LNCaP clone FGC (cell line): ENCODE measurements around the gene NPAS3.

Experiments used
- DNase-seq: peaks from one replicate; pipeline ENCODE4 v3.0.0-alpha.2; 2011; ENCODE audit warnings: low read depth
- H3K4me3 ChIP-seq: 2 replicates; pipeline ENCODE4 v1.5.1; 2011; ENCODE audit warnings: mild to moderate bottlenecking, low read depth, low read length, control low read depth
- TF ChIP-seq, protein P1 (sequence below): IDR thresholded peaks from 2 replicates; pipeline ENCODE4 v1.5.1; 2012; ENCODE audit warnings: mild to moderate bottlenecking; ENCODE audit not compliant: control insufficient read depth, insufficient read depth; ENCODE audit errors: extremely low read depth

NPAS3 gene

DNA sequence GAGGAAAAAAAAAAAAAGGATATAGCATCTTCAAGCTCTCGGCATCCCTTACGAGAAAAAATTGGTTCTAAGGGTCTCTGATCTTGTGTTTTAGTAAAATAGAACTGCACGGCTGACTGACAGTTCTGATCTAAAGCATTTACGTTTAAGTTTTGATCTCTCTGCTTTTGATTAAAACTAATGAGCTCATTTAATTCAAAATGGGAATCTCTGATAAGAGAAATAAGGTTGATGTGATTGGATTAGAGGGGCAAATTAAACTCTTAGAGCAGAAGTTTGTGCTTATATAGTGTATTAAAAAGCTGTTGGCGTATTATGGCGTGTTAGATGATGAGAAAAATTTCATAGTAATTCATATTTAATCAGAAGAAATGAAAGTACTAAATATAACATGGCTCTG, 794.6 kb downstream of the NPAS3 start:
- TF ChIP-seq, protein P1, sequence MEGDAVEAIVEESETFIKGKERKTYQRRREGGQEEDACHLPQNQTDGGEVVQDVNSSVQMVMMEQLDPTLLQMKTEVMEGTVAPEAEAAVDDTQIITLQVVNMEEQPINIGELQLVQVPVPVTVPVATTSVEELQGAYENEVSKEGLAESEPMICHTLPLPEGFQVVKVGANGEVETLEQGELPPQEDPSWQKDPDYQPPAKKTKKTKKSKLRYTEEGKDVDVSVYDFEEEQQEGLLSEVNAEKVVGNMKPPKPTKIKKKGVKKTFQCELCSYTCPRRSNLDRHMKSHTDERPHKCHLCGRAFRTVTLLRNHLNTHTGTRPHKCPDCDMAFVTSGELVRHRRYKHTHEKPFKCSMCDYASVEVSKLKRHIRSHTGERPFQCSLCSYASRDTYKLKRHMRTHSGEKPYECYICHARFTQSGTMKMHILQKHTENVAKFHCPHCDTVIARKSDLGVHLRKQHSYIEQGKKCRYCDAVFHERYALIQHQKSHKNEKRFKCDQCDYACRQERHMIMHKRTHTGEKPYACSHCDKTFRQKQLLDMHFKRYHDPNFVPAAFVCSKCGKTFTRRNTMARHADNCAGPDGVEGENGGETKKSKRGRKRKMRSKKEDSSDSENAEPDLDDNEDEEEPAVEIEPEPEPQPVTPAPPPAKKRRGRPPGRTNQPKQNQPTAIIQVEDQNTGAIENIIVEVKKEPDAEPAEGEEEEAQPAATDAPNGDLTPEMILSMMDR: no peak
- no peak overlapping the region for H3K4me3 ChIP-seq
- DNase-seq: no peak

DNA sequence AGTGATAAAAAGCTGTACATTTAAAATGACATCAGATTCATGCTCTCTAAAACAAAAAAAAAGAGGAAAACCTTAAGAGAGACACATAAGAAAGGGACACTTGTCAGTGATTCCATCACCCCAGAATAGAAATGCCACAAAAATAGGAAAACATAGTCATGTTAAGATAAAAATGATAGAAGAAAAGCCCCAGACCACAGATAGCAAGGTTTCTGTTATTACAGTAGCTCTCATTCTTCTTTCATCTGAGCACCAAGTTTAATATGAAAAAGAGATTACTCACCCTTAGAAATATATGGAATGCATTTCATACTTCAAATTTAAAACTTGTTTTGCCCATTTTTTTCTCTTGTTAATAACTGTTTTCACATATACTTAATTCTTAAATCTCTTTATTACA, 795.0 kb downstream of the NPAS3 start:
- TF ChIP-seq, protein P1: no peak
- no peak for DNase-seq

GRCh38 chr14:33734387-33734786, 795.7 kb downstream of the NPAS3 start:
- TF ChIP-seq, protein P1: no peak
- no peak overlapping the region for H3K4me3 ChIP-seq
- DNase-seq: no peak

More for the DNA sequence above, 795.0 kb downstream of the NPAS3 start:
- no peak overlapping the region for H3K4me3 ChIP-seq

DNA sequence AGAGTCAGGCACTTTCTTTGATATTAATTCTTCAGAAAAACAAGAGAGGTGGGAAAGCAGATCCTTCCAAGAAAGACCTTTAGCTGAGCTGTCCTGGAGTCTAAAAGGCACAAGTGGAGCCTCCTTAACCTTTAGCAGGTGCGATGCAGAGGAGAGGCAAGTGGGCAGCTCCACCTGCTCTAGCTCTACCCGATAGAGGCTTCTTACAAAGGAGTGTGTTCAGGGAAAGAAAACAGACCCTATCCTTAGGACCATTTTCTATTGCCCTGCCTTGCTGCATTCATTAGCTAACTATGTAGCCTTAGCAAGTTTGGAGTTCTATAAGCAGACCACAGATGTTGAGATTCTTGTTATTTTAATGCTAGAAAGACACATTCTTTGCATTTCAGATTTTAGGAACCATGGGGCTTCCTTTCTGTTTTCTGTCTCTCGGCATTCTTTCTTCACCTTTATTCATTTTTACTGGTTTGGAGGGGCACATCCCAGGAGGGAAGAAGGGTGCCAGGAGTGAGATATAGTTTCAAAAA, 797.7 kb downstream of the NPAS3 start:
- no peak for DNase-seq
- H3K4me3 ChIP-seq: no peak overlapping the region
- TF ChIP-seq, protein P1: no peak

DNA sequence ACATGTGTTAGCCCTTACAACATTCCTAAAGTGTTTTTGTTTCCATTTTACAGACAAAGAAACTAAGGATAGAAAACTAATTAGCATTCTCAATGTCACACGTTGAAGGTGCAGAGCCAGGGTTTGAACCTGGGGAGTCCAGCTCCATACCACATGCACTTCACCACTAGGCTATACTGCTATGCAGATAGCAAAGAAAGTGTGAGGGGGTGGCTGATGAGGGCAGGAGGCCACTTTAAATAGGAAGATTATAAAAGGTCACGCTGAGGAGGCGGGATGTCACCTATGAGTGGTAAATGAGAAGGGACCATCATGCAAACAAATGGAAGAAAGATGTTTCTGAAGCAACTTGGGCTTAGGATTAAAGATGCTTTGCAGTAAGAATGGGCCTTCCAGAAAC, 798.3 kb downstream of the NPAS3 start:
- TF ChIP-seq, protein P1: no peak
- no peak for DNase-seq
- no peak overlapping the region for H3K4me3 ChIP-seq

GRCh38 chr14:33737446-33737845, 798.8 kb downstream of the NPAS3 start:
- TF ChIP-seq, protein P1: no peak
- no peak overlapping the region for H3K4me3 ChIP-seq
- no peak for DNase-seq

GRCh38 chr14:33738029-33738428, 799.4 kb downstream of the NPAS3 start:
- no peak overlapping the region for H3K4me3 ChIP-seq
- DNase-seq: no peak
- TF ChIP-seq, protein P1: no peak
